Tibial nerve (tissue), 4 donors: ENCODE measurements around the gene ASF1B.

ENCODE experiments used
- CTCF ChIP-seq, 5 experiments: fragments of 200-600 bp in 3 of 5; fragments of 450-650 bp in 2 of 5; sonication (generic) in 3 of 5; IDR thresholded peaks; one replicate each; pipeline ENCODE4 v1.5.1; 2016 to 2019; ENCODE audit warnings: antibody characterized with exemption in 5 of 5, mild to moderate bottlenecking in 3 of 5, moderate library complexity in 2 of 5
- EP300 ChIP-seq, 2 donors: sonication (generic); formaldehyde crosslinking; IDR thresholded peaks; one replicate each; pipeline ENCODE4 v1.6.1; 2017; ENCODE audit warnings: antibody characterized with exemption in 2 of 2, mild to moderate bottlenecking in 1 of 2
- POLR2A ChIP-seq, 2 donors: fragments of 450-650 bp; IDR thresholded peaks; one replicate each; pipeline ENCODE4 v1.6.1; 2017; ENCODE audit warnings: antibody characterized with exemption in 2 of 2, mild to moderate bottlenecking in 2 of 2, moderate library complexity in 2 of 2

- no peak for TF ChIP-seq POLR2A (IDR thresholded peaks at IDR 0.05)
- no peak for TF ChIP-seq EP300 (IDR thresholded peaks at IDR 0.05)
- no peak for TF ChIP-seq CTCF (IDR thresholded peaks at IDR 0.05)
Observed at GRCh38 chr19:14094854-14095253, 41.5 kb downstream of the ASF1B start.
